GM19328 (cell line): Measurements from ENCODE around the gene KLHL26.

Experiments
- ATAC-seq: cut with Tn5 transposase; IDR thresholded peaks from one replicate; pipeline ENCODE4 v1.9.1; 2021; ENCODE audit warnings: mild to moderate bottlenecking, moderate library complexity; ENCODE audit not compliant: unreplicated experiment

Gene KLHL26

GRCh38 chr19:18712981-18713380, 76.2 kb downstream of the KLHL26 start:
- no peak for ATAC-seq

GRCh38 chr19:18713550-18714117, 76.8 kb downstream of the KLHL26 start:
- ATAC-seq: no peak

- ATAC-seq: no peak
These were observed 78.6 kb downstream of the KLHL26 start for GRCh38 chr19:18715416-18715815.

- no peak for ATAC-seq
These were observed 80.0 kb downstream of the KLHL26 start for GRCh38 chr19:18716857-18717256.

- no peak for ATAC-seq
These were observed 80.8 kb downstream of the KLHL26 start for GRCh38 chr19:18717601-18718000.

GRCh38 chr19:18718015-18718526, 81.2 kb downstream of the KLHL26 start:
- no peak for ATAC-seq

GRCh38 chr19:18718846-18719458, 82.1 kb downstream of the KLHL26 start:
- no peak for ATAC-seq

GRCh38 chr19:18719541-18719940, 82.7 kb downstream of the KLHL26 start:
- ATAC-seq: no peak
